Stimulated activated naive B cell treated with anti-CD40 and anti-IgM and Interleukin-4, amounts not matched to agents 10 μg/mL and 1 μg/mL and 100 μg/mL, for 72 hours (primary cell): Measurements from ENCODE around the gene ALG13.
A peak's percentile ranks its signal among the peaks of the same experiment; 100 is the strongest.
"Not testable (repeated sequence)": the region's sequence is repeated elsewhere in the genome, so short reads cannot be mapped to it uniquely, and the experiment has no call there.

Experiments used
- ATAC-seq, 2 donors: fragments of 150-1000 bp; cut with Tn5 transposase; replicated peaks; 2 replicates each; pipeline ENCODE4 v1.10.0; 2021; ENCODE audit warnings: moderate library complexity in 1 of 2
- DNase-seq: peaks from one replicate; pipeline ENCODE4 v3.0.0; 2021
- H3K27ac Mint-ChIP-seq: one replicate; pipeline ENCODE4 v1.8.0; 2022; ENCODE audit warnings: mild to moderate bottlenecking, mixed read lengths
- H3K27me3 Mint-ChIP-seq, 2 donors: one replicate each; pipeline ENCODE4 v1.8.0; 2022; ENCODE audit warnings: mixed read lengths in 2 of 2
- H3K36me3 Mint-ChIP-seq, 2 donors: one replicate each; pipeline ENCODE4 v1.8.0; 2022; ENCODE audit warnings: mixed read lengths in 2 of 2, mild to moderate bottlenecking in 1 of 2
- H3K4me1 Mint-ChIP-seq, 2 donors: one replicate each; pipeline ENCODE4 v1.8.0; 2022; ENCODE audit warnings: mixed read lengths in 2 of 2, mild to moderate bottlenecking in 1 of 2
- H3K4me3 Mint-ChIP-seq, 2 donors: one replicate each; pipeline ENCODE4 v1.8.0; 2022; ENCODE audit warnings: mild to moderate bottlenecking in 2 of 2, mixed read lengths in 2 of 2, moderate library complexity in 1 of 2
- H3K9me3 Mint-ChIP-seq, 2 donors: one replicate each; pipeline ENCODE4 v1.8.0; 2022; ENCODE audit warnings: mixed read lengths in 2 of 2, mild to moderate bottlenecking in 1 of 2

Gene ALG13

DNA sequence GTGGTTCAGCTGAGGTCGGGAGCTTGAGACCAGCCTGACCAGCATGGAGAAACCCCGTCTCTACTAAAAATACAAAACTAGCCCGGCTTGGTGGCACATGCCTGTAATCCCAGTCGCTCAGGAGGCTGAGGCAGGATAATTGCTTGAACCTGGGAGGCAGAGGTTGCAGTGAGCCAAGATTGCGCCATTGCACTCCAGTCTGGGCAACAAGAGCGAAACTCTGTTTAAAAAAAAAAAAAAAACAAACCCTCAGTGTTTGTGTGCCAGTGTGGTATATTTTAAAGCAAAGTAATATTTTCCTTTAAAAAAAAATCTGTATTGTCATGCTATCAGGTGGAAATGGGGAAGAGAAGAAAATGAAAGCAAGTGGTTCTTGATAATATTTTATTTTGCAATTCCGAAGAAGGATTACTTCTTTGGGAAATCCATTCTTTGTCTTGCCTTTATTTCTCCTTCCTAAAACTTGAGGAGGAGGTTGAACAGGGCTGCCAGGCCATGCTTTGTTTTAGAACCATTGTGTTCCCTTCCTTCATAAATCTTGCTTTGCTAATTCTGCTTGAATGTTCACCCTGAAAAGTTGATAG, 14.4 kb downstream of the ALG13 start:
- no peaks in the 10 kb centered on the region for H3K9me3 Mint-ChIP-seq
- H3K27me3 Mint-ChIP-seq: no peaks in the 10 kb centered on the region
- peaks cover 4 to 8% of the 10 kb centered on the region in 2 donors for H3K36me3 Mint-ChIP-seq
- DNase-seq: no peak
- no peak for ATAC-seq
- no peak overlapping the region for H3K4me3 Mint-ChIP-seq
- H3K4me1 Mint-ChIP-seq: no peaks in the 10 kb centered on the region
- H3K27ac Mint-ChIP-seq: no peak overlapping the region

DNA sequence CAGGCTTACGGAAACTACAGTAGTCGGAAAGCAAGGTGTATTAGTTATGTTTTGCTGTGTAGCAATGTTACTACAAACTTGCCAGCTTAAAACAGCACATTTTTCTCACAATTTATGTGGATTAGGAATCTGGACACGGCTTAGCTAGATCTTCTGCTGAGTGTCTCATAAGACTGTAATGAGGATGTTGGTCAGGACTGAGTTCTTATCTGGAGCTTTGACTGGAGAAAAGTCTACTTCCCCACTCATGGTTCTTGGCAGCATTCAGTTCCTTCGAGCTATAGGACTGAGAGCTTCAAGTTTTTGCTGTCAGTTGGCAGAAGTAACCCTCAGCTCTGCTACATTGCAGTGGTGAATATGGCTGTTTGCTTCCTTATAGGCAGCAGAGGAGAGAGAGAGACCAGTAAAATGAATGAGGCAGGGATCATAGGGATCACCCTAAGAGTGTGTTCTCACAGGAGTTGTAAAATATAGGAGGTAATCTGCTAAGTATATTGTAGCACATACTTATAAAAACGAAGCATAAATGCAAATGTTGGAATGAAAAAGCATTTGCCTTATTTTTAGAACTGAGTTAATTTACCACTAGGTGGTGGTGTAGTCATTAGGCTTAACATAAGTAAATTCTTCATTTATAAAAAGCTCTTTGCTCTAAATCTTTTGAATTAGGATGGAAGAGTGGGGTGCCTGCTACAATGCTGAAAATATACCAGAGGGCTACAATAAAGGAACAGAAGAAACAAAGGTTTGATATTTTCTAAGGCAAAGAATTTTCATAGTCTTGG, 38.6 kb downstream of the ALG13 start:
- no peaks in the 10 kb centered on the region for H3K9me3 Mint-ChIP-seq
- no peak overlapping the region for H3K27ac Mint-ChIP-seq
- no peak for ATAC-seq
- no peak overlapping the region for H3K4me3 Mint-ChIP-seq
- H3K27me3 Mint-ChIP-seq: no peaks in the 10 kb centered on the region
- H3K36me3 Mint-ChIP-seq: peaks cover 5 to 28% of the 10 kb centered on the region in 2 donors
- no peaks in the 10 kb centered on the region for H3K4me1 Mint-ChIP-seq
- no peak for DNase-seq

DNA sequence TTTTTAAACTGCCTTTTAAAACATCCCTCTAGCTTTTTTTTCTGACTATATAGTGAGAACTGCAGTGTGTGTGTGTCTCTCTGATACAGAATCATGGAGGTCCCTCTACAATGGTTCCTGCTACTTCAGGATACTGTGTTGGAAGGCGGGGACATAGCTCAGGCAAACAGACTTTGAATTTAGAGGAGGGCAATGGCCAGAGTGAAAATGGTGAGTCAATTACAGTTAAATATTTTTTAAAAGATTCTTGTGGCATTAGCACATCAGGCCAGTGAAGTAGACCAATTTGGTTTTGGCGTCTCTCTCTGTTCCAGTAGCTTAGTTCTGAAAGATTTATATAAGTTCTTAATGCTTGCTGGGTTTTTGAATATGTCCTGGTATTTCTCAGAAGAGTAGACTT, 47.1 kb downstream of the ALG13 start:
- Mint-ChIP-seq H3K4me1 (no peaks in the 10 kb centered on the region), H3K4me3 (no peak overlapping the region), H3K9me3 (no peaks in the 10 kb centered on the region), H3K36me3 (peaks cover 13 to 25% of the 10 kb centered on the region in 2 donors), H3K27ac (no peak overlapping the region), H3K27me3 (no peaks in the 10 kb centered on the region)
- ATAC-seq: no peak
- DNase-seq: no peak

DNA sequence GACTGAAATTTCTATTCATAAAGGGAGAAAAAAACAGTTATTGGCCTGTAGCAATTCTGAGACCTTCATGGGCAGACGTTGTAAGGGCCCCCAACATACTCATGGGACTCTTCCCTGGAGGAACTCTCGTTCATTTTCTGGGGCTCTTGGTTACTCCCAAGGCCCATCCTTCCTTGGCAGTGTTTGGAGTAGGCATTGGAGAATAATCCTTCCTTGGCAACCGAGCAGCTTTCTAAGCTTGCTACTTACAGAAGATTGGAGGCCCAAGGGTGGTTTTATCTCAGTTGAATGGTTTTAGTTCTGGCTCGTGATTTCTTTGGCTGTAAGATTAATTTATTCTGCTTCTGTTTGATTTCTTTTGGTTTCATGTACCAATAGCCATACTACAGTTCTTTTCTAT, 50.4 kb downstream of the ALG13 start:
- Mint-ChIP-seq H3K9me3 (no peaks in the 10 kb centered on the region), H3K4me3 (no peak overlapping the region), H3K27ac (no peak overlapping the region), H3K27me3 (no peaks in the 10 kb centered on the region), H3K4me1 (no peaks in the 10 kb centered on the region), H3K36me3 (peaks cover 11 to 34% of the 10 kb centered on the region in 2 donors)
- DNase-seq: no peak
- ATAC-seq: no peak

DNA sequence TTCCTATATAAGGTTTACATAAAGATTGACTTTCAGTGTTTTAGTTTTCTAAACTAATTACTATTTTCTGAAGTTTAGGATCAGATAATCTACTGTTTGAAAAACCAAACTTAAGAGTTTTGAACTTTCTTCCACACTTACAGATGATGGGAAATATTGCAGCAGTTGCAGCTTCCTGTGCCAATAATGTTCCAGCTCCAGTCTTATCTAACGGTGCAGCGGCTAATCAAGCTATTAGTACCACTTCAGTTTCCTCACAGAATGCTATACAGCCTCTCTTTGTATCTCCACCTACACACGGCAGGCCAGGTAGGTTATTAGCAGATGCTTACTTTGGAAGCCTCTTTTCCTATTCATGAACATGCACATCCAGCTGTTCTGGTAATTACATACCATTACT, 55.6 kb downstream of the ALG13 start:
- Mint-ChIP-seq H3K9me3 (no peaks in the 10 kb centered on the region), H3K4me3 (no peak overlapping the region), H3K27me3 (no peaks in the 10 kb centered on the region), H3K27ac (no peak overlapping the region), H3K36me3 (peaks cover 18 to 42% of the 10 kb centered on the region in 2 donors), H3K4me1 (no peaks in the 10 kb centered on the region)
- DNase-seq (no peak), ATAC-seq (no peak)

DNA sequence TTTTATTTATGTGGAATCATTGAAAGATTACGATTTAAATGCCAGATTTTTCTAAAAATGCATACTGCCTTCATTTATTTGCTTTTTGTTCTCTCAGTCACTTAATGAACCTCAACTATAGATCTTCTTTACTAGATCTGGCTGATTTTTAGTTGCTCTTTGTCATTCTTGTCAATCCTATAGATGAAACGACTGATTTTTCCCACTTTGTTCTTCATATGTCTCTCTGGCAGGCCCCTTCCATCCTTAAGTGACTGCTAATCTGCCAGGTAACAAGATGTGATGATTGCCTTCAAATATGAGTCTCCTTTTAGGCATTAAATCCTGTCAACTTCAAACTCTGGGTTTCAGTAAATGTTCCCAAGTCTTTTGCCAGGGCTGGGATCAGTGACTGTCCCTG, 61.0 kb downstream of the ALG13 start:
- H3K27me3 Mint-ChIP-seq: no peaks in the 10 kb centered on the region
- H3K9me3 Mint-ChIP-seq: no peaks in the 10 kb centered on the region
- H3K4me1 Mint-ChIP-seq: no peaks in the 10 kb centered on the region
- H3K36me3 Mint-ChIP-seq: peaks cover 23 to 32% of the 10 kb centered on the region in 2 donors
- ATAC-seq (no peak), DNase-seq (no peak)
- H3K4me3 Mint-ChIP-seq: no peak overlapping the region
- no peak overlapping the region for H3K27ac Mint-ChIP-seq

DNA sequence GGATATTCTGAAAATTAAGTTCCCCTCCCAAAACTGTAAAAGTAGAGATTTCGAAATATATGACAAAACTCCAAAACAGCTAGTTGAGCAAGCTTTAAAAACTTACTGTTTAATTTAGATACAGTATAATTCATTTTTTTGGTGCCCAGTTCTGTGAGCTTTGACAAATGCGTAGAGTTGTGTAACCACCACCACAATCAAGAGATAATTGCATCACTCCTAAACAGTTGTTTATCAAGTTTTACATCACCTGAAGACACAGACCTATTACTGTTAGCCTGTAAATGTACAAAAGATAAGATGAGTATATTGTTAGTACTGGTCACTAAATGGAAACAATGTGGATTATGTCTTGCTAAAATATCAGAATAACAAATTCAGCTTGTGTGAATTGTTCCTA, 62.3 kb downstream of the ALG13 start:
- no peak for DNase-seq
- Mint-ChIP-seq H3K27ac (no peak overlapping the region), H3K36me3 (peaks cover 23 to 32% of the 10 kb centered on the region in 2 donors), H3K4me1 (no peaks in the 10 kb centered on the region), H3K27me3 (no peaks in the 10 kb centered on the region), H3K4me3 (no peak overlapping the region), H3K9me3 (no peaks in the 10 kb centered on the region)
- no peak for ATAC-seq

DNA sequence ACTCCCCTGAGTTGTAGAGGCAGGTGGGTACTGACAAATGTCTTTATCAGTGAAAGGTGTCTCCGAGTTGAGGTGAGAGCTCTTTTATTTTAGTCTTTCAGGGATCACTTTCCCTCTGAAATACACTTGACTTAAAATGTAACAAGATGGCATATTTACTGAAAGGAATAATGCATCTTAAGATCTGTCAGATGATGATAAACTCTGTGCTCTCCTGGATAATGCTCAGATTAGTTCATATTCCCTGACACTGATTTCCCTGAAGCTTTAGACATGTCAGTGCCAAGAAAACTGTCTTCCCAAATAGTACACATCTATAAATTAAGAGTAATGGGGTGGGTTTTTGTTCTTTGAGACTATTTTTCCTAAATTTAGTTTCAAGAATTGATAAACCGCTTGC, 75.5 kb downstream of the ALG13 start:
- H3K27me3 Mint-ChIP-seq: no peaks in the 10 kb centered on the region
- peaks cover 3 to 8% of the 10 kb centered on the region in 2 donors for H3K4me1 Mint-ChIP-seq
- no peak for DNase-seq
- no peak overlapping the region for H3K27ac Mint-ChIP-seq
- H3K9me3 Mint-ChIP-seq: peaks cover 3 to 7% of the 10 kb centered on the region in 2 donors
- no peak overlapping the region for H3K4me3 Mint-ChIP-seq
- no peak for ATAC-seq
- H3K36me3 Mint-ChIP-seq: peaks cover 20 to 47% of the 10 kb centered on the region in 2 donors

DNA sequence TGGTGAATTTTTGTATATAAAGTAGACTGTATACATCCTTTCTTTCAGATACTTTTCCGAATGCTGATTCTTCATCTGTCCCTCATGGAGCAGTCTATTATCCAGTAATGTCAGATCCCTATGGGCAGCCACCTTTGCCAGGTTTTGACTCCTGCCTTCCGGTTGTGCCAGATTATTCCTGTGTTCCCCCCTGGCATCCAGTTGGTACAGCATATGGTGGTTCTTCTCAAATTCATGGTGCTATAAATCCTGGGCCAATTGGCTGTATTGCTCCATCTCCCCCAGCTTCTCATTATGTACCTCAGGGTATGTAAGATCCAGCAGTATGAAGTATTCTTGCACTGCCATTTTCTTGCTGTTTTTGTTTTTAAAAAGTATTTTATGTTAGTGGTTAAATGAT, 78.7 kb downstream of the ALG13 start:
- DNase-seq (no peak), ATAC-seq (no peak)
- Mint-ChIP-seq H3K4me1 (peaks cover 4 to 11% of the 10 kb centered on the region in 2 donors), H3K9me3 (peaks cover 0 to 3% of the 10 kb centered on the region in 2 donors), H3K27ac (no peak overlapping the region), H3K36me3 (peaks cover 7 to 35% of the 10 kb centered on the region in 2 donors), H3K4me3 (no peak overlapping the region), H3K27me3 (no peaks in the 10 kb centered on the region)

DNA sequence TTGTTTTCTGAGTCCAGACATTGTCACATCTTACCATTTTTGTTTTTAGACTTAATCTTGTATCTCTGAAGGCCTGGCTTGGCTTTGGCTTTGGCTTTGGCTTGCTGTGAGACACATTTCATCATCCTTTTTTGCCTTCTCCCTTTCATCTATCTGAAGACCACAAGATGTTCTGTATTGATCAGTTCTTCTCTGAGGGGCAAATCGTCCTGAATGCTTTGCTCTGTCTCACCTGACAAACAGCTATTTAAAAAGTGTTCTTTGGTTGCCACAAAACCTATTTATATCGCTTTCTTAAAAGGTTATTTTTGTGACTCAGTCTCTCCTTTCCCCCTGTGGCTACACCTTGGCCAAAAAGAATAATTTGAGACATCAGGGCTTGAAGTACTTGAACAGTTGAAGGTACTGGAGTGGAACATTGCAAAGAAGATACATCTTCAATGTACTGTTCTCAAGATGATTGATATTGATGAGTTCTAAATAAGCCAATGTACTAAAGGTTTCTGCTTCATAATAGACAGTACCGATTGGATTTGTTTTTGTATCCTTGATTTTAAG, 80.7 kb downstream of the ALG13 start:
- DNase-seq (no peak), ATAC-seq (no peak)
- Mint-ChIP-seq H3K36me3 (peaks cover 2 to 31% of the 10 kb centered on the region in 2 donors), H3K27ac (peak overlapping the region; percentile 77), H3K4me1 (peaks cover 4 to 11% of the 10 kb centered on the region in 2 donors), H3K9me3 (no peaks in the 10 kb centered on the region), H3K4me3 (no peak overlapping the region), H3K27me3 (no peaks in the 10 kb centered on the region)

DNA sequence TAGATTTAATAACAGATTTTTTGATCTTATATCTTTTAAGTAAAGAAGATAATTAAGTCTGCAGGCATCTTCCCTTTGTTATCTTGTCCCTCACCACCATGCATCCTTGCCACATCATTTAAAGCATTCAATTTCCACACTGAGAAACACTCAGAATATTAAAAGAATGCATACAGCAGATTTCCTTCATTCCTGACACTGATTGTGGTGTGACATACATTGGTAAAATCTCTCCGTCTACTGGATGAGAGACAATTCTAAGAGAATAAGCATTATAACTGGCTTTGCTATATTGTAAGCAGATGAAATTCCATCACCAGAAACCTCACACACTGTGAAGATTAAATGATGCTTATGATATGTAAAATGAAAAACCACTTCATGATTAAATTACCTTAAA, 97.6 kb downstream of the ALG13 start:
- Mint-ChIP-seq H3K27me3 (no peaks in the 10 kb centered on the region), H3K36me3 (peaks cover 3 to 5% of the 10 kb centered on the region in 2 donors), H3K9me3 (peaks cover 0 to 2% of the 10 kb centered on the region in 2 donors), H3K4me1 (no peaks in the 10 kb centered on the region), H3K4me3 (no peak overlapping the region), H3K27ac (no peak overlapping the region)
- no peak for ATAC-seq
- no peak for DNase-seq

DNA sequence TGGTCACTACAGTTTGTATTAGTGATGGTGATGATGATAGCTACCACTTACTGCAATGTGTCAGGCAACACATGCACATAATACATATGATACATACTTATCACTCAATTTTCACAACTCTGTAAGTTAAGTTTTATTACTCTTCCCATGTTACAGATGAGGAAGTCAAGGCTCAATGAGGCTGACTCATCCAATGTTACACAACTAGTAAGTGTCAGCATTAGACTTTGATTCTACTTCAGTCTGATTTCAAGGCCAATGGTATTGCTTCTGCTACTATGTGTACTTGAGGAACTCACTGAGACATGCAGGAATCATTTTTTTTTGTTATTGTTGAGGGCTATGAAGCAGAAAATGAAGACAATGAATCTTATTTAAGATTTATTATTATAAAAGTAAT, 98.6 kb downstream of the ALG13 start:
- H3K36me3 Mint-ChIP-seq: peaks cover 3 to 5% of the 10 kb centered on the region in 2 donors
- H3K4me1 Mint-ChIP-seq: no peaks in the 10 kb centered on the region
- no peak overlapping the region for H3K27ac Mint-ChIP-seq
- ATAC-seq (no peak), DNase-seq (no peak)
- no peak overlapping the region for H3K4me3 Mint-ChIP-seq
- peaks cover 0 to 2% of the 10 kb centered on the region in 2 donors for H3K9me3 Mint-ChIP-seq
- no peaks in the 10 kb centered on the region for H3K27me3 Mint-ChIP-seq

DNA sequence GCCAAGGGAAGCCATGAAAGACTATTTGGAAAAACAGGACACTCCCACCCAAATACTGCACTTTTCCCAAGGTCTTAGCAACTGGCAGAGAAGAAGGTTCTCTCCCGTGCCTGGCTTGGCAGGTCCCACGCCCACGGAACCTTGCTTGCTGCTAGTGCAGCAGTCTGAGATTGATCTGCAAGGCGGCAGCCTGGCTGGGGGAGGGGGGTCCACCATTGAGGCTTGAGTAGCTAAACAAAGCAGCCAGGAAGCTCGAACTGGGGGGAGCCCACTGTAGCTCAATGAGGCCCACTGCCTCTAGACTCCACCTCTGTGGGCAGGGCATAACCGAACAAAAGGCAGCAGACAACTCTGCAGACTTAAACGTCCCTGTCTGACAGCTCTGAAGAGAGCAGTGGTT, 103.7 kb downstream of the ALG13 start:
- Mint-ChIP-seq H3K9me3 (peaks cover 21 to 22% of the 10 kb centered on the region in 2 donors), H3K27ac (no peak overlapping the region), H3K36me3 (peaks cover 5 to 17% of the 10 kb centered on the region in 2 donors), H3K4me3 (no peak overlapping the region), H3K4me1 (no peaks in the 10 kb centered on the region), H3K27me3 (no peaks in the 10 kb centered on the region)
- no peak for DNase-seq
- ATAC-seq: no peak

DNA sequence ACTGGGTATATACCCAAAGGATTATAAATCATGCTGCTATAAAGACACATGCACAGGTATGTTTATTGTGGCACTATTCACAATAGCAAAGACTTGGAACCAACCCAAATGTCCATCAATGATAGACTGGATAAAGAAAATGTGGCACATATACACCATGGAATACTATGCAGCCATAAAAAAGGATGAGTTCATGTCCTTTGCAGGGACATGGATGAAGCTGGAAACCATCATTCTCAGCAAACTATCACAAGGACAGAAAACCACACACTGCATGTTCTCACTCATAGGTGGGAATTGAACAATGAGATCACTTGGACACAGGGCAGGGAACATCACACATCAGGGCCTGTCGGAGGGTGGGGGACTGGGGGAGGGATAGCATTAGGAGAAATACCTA, 109.1 kb downstream of the ALG13 start:
- not testable (repeated sequence) for ATAC-seq, H3K4me3 Mint-ChIP-seq, H3K27me3 Mint-ChIP-seq, DNase-seq, H3K4me1 Mint-ChIP-seq, H3K27ac Mint-ChIP-seq
- Mint-ChIP-seq H3K9me3 (peaks cover 22 to 25% of the 10 kb centered on the region in 2 donors), H3K36me3 (peaks cover 0 to 15% of the 10 kb centered on the region in 2 donors)
